HG03159 (cell line): ENCODE measurements around the gene ZNF773.
"Not testable (repeated sequence)": the region's sequence is repeated elsewhere in the genome, so short reads cannot be mapped to it uniquely, and the experiment has no call there.

Source experiments
- ATAC-seq: cut with Tn5 transposase; IDR thresholded peaks from one replicate; pipeline ENCODE4 v1.9.1; 2021; ENCODE audit warnings: mild to moderate bottlenecking, moderate library complexity; ENCODE audit not compliant: unreplicated experiment

ZNF773 gene

DNA sequence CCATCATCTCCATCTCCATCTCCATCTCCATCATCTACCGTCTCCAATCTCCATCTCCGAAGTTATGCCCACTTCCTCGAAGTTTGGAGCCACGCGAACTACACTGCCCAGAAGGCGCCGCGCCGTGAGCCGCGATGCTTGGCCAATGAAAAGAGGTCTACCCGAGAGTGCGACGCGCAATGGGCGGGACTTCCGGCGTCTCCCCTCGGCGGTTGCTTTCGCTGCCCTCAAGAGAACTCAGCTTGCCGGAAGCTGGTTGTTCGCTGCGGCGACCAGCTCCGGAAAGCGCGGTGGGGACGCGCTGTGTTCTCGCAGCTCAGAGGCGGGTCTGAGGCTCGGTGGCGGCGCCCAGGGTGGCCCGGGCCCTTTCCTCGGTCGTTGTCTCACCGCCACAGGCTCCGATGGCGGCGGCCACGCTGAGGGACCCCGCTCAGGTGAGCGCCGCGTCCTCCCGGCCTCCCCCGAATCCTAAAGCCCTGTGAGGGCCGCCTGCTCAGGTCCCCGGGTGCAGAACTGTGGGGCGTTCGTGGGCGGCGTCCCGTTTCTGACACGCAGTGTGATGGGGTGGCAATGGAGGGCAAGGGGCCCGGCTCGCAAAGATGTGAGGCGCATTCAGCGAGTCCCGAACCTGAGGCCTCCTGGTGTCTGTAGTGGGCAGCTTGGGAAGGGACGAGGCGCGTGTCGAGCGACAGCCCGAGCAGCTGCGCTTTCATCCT lies at the start of gene ZNF773:
TSS of gene ZNF773 (plus strand) at position 259 of the 716 bp plus-strand sequence. CDS start at position 402, 143 bp downstream.
- peak; percentile 98 for ATAC-seq

- no peak for ATAC-seq
These were observed 47.4 kb upstream of the ZNF773 start for GRCh38 chr19:57452307-57452706.

- no peak for ATAC-seq
These were observed 33.9 kb upstream of the ZNF773 start for GRCh38 chr19:57465680-57466381.

DNA sequence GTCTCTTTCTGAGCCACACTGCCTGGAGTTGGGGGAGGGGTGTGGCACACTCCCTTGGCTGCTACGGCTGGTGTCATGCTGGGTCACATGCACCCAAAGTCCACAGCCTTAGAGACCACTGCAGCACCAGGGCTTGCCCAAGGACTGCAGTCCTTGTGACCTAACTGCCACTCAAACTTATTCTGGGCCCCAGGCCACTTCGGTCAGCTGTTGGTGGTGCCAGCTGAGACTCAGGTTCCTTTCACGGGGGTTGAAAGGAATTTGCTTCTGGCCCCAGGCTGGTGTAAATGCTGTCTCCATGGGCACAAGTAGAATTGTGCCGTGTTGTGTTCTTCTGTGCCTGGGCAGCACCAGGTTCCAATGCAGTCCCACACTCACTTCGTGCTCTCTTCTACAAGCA lies 33.2 kb upstream of the ZNF773 start:
- no peak for ATAC-seq

- no peak for ATAC-seq
These were observed 26.1 kb upstream of the ZNF773 start for GRCh38 chr19:57473646-57474045.

- ATAC-seq, result peak; percentile 98
These were observed 22.3 kb upstream of the ZNF773 start, which contains the start of gene ZNF772 for GRCh38 chr19:57477191-57478008. ZNF772 (minus strand) TSS chr19:57477566; CDS start chr19:57477309, 257 bp downstream.

- peak; percentile 92 for ATAC-seq
These were observed 12.1 kb upstream of the ZNF773 start, which contains the start of gene ZNF419 for GRCh38 chr19:57487477-57488298. ZNF419 (plus strand) TSS chr19:57487750; CDS start chr19:57487951, 201 bp downstream.

DNA sequence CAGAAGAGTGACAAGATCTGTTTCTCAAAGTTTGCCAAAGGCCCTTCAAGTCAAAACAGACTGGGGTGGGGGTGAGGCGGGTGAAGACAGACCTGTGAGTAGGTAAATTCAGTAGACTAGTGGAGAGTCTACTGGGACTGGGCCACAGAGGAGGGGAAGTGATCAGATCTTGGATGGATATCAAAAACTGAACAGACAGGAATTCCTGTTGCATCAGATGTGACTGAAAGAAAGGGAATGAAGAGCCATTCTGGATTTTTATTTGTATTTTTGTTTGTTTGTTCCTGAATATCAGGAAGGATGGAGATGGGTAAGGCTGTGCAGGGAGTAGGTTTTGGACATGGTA lies 11.5 kb upstream of the ZNF773 start:
- ATAC-seq, result not testable (repeated sequence)

- not testable (repeated sequence) for ATAC-seq
These were observed 432 bp upstream of the ZNF773 start for GRCh38 chr19:57499332-57499679.

GRCh38 chr19:57500400-57500799 lies 662 bp downstream of the ZNF773 start:
- not testable (repeated sequence) for ATAC-seq

DNA sequence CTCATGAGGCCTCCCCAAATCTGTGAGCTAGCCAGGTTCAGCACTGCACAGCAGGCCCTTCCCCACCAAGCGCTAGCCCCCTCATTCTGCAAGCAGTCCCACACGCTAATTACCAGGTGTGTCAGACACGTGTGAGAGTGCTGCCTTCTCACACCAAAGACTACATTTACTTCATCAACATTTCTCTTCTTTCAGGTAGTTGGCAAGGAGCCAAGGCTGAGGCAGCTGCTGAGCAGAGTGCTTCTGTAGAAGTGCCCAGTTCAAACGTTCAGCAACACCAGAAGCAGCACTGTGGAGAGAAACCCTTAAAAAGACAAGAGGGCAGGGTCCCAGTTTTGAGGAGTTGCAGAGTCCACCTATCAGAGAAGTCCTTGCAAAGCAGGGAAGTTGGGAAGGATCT lies 6.4 kb downstream of the ZNF773 start:
- no peak for ATAC-seq

DNA sequence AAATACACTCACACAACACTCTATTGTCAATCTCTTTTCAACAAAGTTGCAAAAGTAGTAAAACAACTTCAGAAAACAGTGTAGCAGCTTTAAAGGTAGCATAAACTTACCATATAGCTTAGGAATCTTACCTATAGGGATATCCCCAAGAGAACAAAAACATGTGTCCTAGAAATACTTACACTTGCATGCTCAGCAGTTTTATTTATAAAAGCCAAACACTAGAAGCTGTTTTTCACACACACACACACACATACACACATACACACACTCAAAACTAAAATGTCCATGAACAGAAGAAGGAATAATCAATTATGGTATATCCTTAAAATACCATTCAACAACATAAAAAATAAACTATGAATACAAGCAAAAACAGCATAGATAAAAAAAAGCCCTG lies 11.7 kb downstream of the ZNF773 start:
- ATAC-seq, result no peak

GRCh38 chr19:57512845-57513244 lies 13.1 kb downstream of the ZNF773 start:
- ATAC-seq, result no peak

- ATAC-seq, result no peak
These were observed 15.5 kb downstream of the ZNF773 start for GRCh38 chr19:57515255-57515654.

DNA sequence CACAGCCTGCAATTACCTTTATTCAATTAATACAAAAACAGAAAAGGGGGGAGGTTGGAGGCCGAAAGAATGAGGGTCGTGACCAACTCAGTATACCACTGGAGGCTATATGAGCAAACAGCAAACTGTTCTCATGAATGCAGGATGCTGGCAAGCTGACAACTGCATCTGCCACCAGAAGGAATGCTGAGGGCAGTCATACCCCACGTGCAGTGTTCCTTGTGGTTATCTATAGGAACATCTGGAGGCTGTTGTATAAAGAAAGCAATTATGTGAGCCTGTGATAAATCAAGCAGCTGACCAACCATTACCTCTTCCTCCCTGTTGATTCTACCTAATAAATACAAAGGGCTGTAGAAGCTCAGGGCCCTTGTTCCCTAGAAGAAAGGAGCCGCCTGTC lies 18.3 kb downstream of the ZNF773 start:
- ATAC-seq, result not testable (repeated sequence)

GRCh38 chr19:57527136-57527881 lies 27.6 kb downstream of the ZNF773 start, which contains the start of gene ZNF549:
ZNF549 (plus strand) TSS chr19:57527356; CDS start chr19:57527574, 218 bp downstream.
- ATAC-seq, result peak; percentile 99

GRCh38 chr19:57537953-57538547 lies 38.3 kb downstream of the ZNF773 start:
- ATAC-seq, result no peak

DNA sequence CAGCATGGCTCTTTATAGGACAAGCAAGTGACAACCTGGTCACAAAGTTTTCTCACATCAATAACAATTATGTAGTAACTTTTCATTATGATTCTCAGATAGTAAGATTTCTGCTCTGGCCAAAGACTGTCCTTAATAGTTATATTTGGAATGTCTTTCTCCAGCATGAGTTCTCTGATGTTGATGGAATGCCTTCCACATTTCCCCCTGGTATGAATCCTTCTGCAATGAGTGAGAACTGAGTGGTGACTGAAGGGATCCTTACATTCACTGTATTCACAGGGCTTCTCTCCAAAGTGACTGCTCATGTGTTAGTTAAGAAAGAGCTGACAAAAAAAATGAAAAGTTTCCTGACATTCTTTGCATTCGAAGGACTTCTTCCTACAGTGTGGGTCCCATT lies 46.8 kb downstream of the ZNF773 start:
- ATAC-seq, result no peak

DNA sequence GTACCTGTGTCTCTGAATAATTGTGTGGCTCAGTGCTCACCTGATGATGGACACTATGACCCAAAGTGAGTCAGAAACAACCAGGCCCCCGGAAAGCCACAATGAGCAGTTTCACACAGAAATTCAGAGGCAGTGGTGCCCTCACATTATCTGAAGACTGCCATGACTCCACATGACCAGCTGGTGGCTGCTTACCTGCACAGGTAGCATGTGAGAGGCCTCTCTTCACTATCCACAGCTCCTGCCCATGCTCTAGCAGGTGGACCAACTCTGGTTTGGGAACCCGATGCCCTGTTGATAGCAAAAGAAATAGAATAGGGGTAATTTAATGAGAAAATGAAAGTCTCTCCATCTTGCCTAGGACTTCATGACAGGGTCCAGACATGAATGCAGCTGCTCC lies 52.7 kb downstream of the ZNF773 start:
- ATAC-seq, result no peak
